ENCODE measurements around the gene IRAK3.
"Not testable (repeated sequence)": the region's sequence is repeated elsewhere in the genome, so short reads cannot be mapped to it uniquely, and the experiment has no call there.

The IRAK3 gene

DNA sequence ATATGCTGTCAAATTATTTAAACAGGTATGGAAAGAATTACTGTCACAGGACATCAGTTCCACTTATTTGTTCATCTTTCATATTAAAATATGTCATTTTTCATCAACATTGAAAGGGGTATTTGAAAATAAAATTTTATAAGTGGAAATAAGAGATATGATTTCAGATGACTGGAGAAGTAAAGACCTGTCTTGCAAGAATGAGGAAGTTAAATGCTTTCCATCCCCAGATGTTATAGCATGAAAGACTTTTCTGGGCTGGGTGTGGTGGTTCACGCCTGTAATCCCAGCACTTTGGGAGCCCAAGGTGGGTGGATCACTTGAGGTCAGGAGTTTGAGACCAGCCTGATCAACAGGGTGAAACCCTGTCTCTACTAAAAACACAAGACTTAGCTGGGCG, 22.6 kb downstream of the IRAK3 start:
- not testable (repeated sequence) for DNase-seq

GRCh38 chr12:66213011-66213410, 24.0 kb downstream of the IRAK3 start:
- DNase-seq: not testable (repeated sequence)

DNA sequence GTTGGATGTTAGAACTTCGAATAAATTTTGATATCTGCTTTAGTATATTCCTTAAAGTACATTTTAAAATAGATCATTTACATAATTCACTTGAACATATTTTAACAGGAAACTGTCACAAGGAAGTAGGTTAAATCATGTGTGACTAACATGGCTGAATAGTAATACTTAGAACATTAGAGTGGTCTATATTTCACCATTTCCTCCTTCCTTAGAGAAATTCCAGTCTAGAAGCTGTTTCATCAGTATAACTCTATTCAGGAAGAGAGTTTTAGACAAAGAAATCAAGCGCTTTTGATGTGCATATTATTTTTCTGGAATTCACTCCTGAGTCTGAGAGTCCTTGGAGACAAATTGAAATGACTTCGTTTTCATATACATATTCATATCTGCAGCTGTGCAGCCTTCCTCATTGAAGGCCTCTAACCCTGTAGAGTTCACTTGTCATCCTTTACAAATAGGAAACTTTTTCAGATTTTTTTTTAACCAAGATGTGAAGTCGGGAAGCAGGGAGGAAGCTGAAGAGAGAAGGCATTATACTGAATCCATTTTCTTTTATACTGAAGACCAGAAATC, 28.4 kb downstream of the IRAK3 start:
- no peak for DNase-seq

DNA sequence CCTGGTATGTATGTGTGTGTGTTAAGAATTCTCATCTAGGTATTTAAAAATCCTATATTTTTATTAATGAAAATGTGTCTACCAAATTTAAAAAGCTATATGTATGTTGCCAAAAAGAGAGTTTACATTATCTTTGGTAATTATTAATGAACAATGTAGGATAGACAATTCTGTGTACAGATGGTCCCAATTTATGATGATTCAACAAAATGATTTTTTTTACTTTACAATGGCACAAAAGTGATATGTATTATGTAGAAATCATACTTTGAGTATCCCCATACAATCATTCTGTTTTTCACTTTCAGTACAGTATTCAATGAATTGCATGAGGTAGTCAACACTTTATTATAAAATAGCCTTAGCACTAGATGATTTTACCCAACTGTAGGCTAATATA, 39.4 kb downstream of the IRAK3 start:
- DNase-seq: no peak

GRCh38 chr12:66232263-66232662, 43.2 kb downstream of the IRAK3 start:
- no peak for DNase-seq

DNA sequence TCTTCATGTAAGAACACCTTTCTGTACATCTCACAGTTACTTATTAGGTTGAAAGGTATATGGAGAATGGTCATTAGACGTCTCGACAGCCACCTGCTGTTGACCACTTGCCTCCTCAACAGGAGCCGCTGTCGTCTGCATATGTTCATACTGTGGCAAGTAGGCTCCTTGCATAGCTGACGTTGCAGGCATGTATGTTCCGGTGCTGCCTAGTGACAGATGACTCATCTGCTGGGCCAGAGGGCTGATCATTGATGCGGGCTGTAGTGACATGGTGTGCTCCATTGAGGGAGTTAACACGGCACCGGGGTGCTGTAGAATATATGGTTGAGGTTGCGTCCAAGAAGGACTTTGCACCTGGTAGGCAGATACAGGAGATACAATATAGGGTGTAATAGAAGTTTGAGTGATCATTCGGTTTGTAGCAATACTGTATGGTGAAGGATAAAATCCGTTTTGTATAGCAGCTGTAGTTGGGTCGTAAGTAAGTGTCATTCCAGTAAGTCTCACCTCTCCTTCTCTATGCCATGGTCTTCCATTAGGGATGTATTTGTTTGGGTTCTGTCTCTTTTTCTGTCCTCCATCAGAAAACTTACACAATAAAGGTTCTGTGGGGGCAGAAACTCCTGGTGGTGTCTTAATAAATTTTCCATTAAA, 45.2 kb downstream of the IRAK3 start:
- peak in 34 of 56 donors; percentile 0 to 56 (median 10) for DNase-seq

DNA sequence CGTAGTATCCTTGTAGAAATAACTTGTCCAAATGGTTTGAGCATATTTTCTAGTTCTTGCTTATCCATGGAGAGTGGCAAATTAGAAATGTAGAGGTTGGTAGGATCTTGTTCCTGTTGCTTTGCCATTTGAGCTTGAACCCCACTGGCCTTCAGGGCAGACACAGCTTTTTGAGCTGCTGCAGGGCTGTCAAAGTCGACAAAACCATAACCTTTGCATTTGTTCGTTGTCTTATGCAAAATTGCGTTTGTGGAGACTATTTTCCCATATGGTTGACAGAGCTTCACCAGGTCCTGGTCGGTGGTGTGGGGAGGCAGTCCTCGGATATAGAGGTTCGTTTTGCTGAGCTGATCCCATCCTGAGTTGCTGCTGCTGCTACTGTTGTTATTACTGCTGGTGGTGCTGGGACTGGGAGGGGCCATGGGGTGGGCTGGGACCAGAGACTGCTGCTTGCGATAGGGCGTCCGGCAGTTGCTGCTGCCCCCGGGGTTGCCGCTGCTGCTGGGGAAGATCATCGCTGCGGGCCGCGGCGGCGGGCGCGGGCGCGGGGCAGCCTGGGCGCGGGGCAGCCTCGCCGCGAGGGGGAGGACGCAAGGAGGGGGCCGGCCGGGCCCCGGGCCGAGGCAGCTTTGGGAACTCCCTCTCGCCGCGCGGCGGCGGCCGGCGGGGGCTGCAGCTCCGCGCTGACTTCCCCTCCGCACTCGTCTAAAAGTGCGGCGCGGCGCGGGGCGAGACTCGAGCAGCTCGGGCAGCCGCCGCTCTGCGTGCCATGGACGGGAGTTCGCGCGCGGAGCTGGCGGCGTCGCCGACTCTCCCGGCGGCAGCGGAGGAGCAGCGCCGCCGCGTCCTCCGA, 46.0 kb downstream of the IRAK3 start:
- DNase-seq: peak in 33 of 56 donors; percentile 1 to 47 (median 16)

DNA sequence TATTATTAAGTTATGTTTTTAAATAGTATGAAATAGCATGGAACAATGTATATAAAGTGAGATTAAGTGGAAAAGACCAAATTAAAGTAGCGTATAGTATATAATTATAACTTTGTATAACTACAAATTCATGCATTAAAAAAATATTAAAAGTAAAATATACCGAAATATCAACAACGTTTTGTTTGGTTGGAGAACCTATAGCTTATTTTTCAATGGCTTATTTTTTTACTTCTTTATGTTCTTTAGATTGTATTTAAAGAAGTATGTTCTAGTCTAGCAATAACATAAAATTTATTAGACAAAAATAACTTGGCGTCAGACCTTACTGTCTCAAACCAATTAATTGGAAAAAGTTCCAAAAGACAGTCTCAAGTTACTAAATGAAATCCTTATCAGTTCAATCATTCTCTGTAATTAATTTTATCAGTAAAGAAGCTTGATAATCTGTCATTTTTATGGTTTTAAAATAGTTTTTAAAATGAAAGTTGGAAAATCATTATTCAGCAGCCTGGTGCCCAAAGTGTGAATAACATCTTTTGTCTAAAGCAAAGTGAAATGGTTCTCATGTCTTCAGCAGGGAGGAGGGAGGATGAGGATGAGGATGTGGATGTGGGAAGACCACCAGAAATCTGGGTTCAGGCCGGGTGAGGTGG, 46.7 kb downstream of the IRAK3 start:
- no peak for DNase-seq

DNA sequence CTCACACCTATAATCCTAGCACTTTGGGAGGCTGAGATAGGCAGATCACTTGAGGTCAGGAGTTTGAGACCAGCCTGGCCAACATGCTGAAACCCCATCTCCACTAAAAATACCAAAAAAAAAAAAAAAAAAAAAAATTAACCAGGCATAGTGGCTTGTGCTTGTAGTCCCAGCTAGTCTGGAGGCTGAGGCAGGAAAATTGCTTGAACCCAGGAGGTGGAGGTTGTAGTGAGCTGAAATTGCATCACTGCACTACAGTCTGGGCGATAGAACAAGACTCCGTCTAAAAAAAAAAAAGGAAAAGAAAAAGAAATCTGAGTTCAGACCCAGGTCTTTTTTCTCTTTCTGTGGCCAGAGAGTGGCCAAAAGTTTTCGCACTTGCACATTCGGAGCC, 47.3 kb downstream of the IRAK3 start:
- DNase-seq: not testable (repeated sequence)

GRCh38 chr12:66236969-66237368, 48.0 kb downstream of the IRAK3 start:
- no peak for DNase-seq

- no peak for DNase-seq
These were observed 48.6 kb downstream of the IRAK3 start for GRCh38 chr12:66237505-66238175.

- DNase-seq: no peak
These were observed 50.3 kb downstream of the IRAK3 start for GRCh38 chr12:66239295-66239694.

DNA sequence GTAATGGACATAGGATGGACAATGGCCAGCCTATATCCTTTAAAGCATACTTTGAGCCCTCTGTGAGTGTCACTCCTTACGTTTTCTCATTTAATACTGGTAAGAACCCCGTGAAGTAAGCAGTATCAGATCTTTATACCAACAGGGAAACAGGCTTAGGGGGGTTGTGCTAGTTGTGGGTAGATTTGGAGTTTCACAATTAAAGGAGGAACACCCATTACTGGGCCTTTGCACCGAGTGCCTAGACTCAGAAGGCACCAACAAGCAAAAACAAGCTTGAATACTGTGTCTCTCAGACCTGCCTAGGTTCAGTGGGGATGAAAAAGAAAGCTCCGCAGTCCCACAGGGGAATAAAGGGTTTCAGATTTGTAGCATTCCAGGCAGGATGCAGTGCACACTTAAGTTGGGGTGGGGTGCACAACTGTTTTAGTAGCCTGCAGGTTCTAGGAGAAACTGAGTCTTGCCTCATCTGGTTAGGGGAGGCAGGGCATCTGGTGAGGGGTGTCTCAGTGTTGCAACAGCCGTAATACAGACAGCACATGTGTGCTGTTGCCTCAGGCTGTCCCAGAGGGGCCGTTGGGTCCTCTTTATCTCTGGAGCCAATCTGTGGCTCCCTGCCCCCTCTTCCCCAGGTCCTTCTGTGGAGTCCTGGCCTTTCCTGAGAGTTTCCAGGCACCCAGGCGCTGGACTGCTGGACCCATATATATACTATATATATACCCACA, 51.2 kb downstream of the IRAK3 start:
- no peak for DNase-seq

- peak in 1 of 56 donors; percentile 2 for DNase-seq
These were observed 52.3 kb downstream of the IRAK3 start for GRCh38 chr12:66241061-66242043.

DNA sequence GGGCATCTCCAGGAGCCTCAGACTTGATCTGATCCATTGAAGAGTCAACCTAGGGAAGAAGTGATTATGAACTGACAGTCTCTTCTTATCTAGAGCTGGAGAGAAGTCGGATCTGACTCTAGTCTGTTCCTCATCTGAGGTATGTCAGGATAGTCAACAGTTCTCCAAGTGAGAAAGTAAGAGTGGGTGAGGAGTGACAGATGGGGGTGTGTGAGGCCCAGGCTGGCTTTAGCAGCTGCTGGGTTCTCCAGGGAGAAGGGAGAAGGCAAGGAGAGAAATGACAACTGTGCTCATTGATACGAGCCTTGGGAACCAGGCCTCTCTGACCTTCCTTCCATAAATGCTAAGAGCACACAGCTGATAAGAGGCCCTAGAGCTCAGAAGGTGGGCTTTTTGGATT, 53.3 kb downstream of the IRAK3 start:
- no peak for DNase-seq

GRCh38 chr12:66243911-66244310, 54.9 kb downstream of the IRAK3 start:
- DNase-seq: no peak

DNA sequence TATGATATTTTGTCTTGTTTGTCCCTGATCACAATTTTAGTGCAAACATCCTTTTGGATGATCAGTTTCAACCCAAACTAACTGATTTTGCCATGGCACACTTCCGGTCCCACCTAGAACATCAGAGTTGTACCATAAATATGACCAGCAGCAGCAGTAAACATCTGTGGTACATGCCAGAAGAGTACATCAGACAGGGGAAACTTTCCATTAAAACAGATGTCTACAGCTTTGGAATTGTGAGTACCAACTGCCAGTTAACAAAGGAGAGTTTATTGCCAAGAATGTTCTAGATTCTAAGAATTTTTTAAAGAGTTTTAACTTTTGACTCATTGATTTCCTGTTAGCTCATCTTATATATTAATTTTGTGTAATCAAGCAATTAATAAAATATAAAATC, 55.4 kb downstream of the IRAK3 start:
- no peak for DNase-seq

GRCh38 chr12:66247741-66248140, 58.7 kb downstream of the IRAK3 start:
- DNase-seq: no peak

DNA sequence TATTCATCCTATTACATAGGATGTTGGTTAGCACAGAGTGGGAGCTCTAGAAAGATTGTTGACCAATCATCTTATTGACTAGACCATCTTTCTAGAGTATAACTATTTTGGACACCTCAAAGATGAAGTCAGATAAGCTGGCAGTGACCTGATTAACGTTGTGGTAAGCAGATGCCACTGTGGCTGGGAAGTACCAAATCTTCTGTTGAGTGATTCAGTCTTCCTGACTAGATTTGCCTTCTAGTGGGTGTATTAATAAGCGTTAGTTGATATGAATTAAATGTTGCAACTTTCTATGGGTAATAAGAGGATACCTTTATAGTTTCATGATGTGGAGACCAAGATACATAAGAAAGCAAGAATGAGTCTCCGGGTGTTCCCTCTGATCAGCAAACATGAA, 62.0 kb downstream of the IRAK3 start:
- no peak for DNase-seq

Data from amygdala (tissue), 56 donors.